ENCODE data around the gene FGR.

FGR gene

GRCh38 chr1:27563341-27563590 lies 71.7 kb downstream of the FGR start (continued):
- no peak for TF ChIP-seq TOX (CRISPR knock-in tag; IDR thresholded peaks at IDR 0.05; ENCODE audit: borderline replicate concordance)
- no peak for TF ChIP-seq ZNF8 (CRISPR knock-in tag; IDR thresholded peaks at IDR 0.05)

GRCh38 chr1:27562534-27563340 lies 72.2 kb downstream of the FGR start:
- no peak for ATAC-seq
- no peak for TF ChIP-seq OSR1 (CRISPR knock-in tag; IDR thresholded peaks at IDR 0.05)
- no peak for TF ChIP-seq ZFP3 (CRISPR knock-in tag; IDR thresholded peaks at IDR 0.05)
- TF ChIP-seq ISL1 (CRISPR knock-in tag; IDR thresholded peaks at IDR 0.05): no peak
- no peak for TF ChIP-seq GLIS3 (CRISPR knock-in tag; IDR thresholded peaks at IDR 0.05)
